Esophagus squamous epithelium (tissue), 4 donors: ENCODE results near the gene NOXA1.

ENCODE experiments used
- CTCF ChIP-seq, 6 experiments: fragments of 450-650 bp in 4 of 6; fragments of 200-600 bp in 2 of 6; sonication (generic) in 2 of 6; IDR thresholded peaks; one replicate each; pipeline ENCODE4 v1.5.1; 2016 to 2019; ENCODE audit warnings: antibody characterized with exemption in 6 of 6, mild to moderate bottlenecking in 4 of 6, moderate library complexity in 4 of 6
- POLR2A ChIP-seq, 4 donors: fragments of 450-650 bp; IDR thresholded peaks; one replicate each; pipeline ENCODE4 v1.6.1; 2017; ENCODE audit warnings: antibody characterized with exemption in 4 of 4, mild to moderate bottlenecking in 4 of 4, moderate library complexity in 3 of 4

GRCh38 chr9:137452006-137452760 lies 29.0 kb downstream of the NOXA1 start:
- TF ChIP-seq CTCF (IDR thresholded peaks at IDR 0.05), result no peak
- no peak for TF ChIP-seq POLR2A (IDR thresholded peaks at IDR 0.05)
